Transverse colon (tissue), 4 donors: ENCODE measurements around the gene FAM118A.

Experiments used
- EP300 ChIP-seq: sonication (generic); formaldehyde crosslinking; IDR thresholded peaks from one replicate; pipeline ENCODE4 v1.6.1; 2017; ENCODE audit warnings: antibody characterized with exemption, low read depth
- POLR2A ChIP-seq: fragments of 450-650 bp; IDR thresholded peaks from one replicate; pipeline ENCODE4 v1.6.1; 2016; ENCODE audit warnings: antibody characterized with exemption, mild to moderate bottlenecking, moderate library complexity
- POLR2AphosphoS5 ChIP-seq, 3 donors: sonication (generic); formaldehyde crosslinking; IDR thresholded peaks; one replicate each; pipeline ENCODE4 v1.6.1; 2016; ENCODE audit warnings: antibody characterized with exemption in 3 of 3
- TF ChIP-seq, protein P1 (sequence below), 5 experiments: fragments of 200-600 bp in 3 of 5; fragments of 450-650 bp in 2 of 5; sonication (generic) in 3 of 5; IDR thresholded peaks; 1 replicate in 2 of 5; 2 replicates in 3 of 5; pipeline ENCODE4 v1.5.1; 2016 to 2017; ENCODE audit warnings: antibody characterized with exemption in 5 of 5, inconsistent platforms in 3 of 5, mild to moderate bottlenecking in 2 of 5, moderate library complexity in 1 of 5

DNA sequence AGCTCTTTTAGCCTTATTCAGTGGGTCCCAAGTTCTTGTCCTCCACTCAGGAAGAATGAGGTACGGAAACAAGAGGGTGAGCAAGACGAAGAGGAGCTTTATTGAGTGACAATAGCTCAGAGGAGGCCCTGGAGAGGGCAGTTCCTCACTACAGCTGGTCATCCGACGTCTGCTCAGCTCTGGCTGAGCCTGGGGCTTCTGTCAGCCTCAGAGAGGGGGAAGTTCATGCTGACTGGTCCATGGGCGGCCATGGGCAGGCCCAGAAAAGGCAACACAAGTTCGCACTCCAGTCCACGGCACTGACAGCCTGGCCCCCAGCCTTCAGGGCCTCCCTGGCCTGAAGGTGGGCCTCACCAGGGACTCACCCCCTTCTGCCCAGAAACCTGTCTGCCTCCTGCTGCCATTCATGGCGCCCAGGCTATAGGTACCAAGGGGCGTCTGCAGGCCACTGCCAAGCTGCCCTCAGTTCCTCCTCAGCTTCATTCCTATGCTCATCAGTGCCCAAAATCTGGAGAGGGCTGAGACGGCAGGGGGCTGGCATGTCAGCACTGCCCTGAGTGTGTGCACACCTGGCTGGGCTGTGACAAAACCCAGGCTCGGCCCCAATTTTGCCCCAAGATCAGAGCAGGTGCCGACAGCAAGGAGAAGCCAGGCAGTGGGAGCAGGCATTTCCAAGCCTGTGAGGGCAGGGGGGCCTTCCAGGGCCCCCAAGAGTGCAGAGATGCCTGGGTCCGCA lies 47.4 kb upstream of the FAM118A start:
- TF ChIP-seq POLR2A (no peak), EP300 (no peak), POLR2AphosphoS5 (IDR thresholded peaks at IDR 0.05) (no peak)
- TF ChIP-seq, protein P1, sequence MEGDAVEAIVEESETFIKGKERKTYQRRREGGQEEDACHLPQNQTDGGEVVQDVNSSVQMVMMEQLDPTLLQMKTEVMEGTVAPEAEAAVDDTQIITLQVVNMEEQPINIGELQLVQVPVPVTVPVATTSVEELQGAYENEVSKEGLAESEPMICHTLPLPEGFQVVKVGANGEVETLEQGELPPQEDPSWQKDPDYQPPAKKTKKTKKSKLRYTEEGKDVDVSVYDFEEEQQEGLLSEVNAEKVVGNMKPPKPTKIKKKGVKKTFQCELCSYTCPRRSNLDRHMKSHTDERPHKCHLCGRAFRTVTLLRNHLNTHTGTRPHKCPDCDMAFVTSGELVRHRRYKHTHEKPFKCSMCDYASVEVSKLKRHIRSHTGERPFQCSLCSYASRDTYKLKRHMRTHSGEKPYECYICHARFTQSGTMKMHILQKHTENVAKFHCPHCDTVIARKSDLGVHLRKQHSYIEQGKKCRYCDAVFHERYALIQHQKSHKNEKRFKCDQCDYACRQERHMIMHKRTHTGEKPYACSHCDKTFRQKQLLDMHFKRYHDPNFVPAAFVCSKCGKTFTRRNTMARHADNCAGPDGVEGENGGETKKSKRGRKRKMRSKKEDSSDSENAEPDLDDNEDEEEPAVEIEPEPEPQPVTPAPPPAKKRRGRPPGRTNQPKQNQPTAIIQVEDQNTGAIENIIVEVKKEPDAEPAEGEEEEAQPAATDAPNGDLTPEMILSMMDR (IDR thresholded peaks at IDR 0.05) = no peak
